Measurements from ENCODE around the gene CEP41. TPM values are rescaled to one million over a fixed set of nuclear protein-coding genes. Genes with fewer than 3 reads are reported as not detected.

CEP41 gene
- total RNA-seq, 4 donors from 2014 or later, result 3.1 to 10.7 (median 7.9) TPM

DNA sequence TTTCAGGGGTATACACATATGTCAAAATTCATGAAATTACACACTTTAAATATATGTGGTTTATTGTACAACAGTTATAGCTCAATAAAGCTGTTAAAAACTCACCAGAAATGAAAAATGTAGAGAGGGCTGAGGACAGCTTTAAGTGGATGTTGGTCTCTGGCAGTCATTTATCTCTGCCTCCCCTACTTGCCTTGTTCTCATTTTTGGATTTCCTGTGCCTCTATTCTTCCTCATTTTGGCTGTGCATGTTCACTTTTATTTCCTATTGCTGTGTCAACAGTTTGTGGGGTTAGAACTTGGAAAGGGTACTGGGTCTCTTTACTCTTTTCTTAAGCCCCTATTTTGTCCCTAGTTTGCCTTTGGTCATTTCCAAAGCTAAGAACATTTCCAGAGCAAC, 32.5 kb upstream of the CEP41 start:
- no peaks in the 10 kb centered on the region for H3K27me3 ChIP-seq

DNA sequence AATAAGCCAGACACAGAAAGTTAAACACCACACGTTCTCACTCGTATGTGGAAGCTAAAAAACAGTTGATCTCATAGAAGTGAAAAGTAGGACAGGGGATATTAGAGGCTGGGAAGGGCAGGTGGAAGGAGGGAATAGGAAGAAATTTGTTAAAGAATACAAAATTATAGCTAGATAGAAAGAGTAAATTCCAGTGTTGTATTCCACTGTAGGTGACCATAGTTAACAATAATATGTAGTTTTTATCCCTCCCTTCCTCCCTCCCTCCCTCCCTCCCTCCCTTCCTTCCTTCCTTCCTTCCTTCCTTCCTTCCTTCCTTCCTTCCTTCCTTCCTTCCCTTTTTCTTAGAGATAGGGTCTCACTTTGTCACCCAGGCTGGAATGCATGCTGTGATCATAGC, 31.2 kb upstream of the CEP41 start:
- H3K4me1 ChIP-seq, result no peaks in the 10 kb centered on the region
- intact Hi-C loops (cut with DNase I), result no loop called here
- WGBS, 2 donors, result 84% methylated on average over 2 of the region's 2 CpGs
- H3K27ac ChIP-seq, result no peak overlapping the region
- TF ChIP-seq CTCF (IDR thresholded peaks at IDR 0.05), result no peak
- TF ChIP-seq POLR2A (IDR thresholded peaks at IDR 0.05), result no peak
- no peaks in the 10 kb centered on the region for H3K9me3 ChIP-seq
- H3K36me3 ChIP-seq, result no peaks in the 10 kb centered on the region
- H3K4me3 ChIP-seq (replicated peaks in 1 of 3), result no peak overlapping the region
- no peak for DNase-seq
- no peaks in the 10 kb centered on the region for H3K27me3 ChIP-seq

More for the DNA sequence above, 32.5 kb upstream of the CEP41 start:
- H3K9me3 ChIP-seq, result no peaks in the 10 kb centered on the region
- no peak overlapping the region for H3K4me3 ChIP-seq (replicated peaks in 1 of 3)
- no peaks in the 10 kb centered on the region for H3K36me3 ChIP-seq
- intact Hi-C loops (cut with DNase I), result no loop called here
- no peak overlapping the region for H3K27ac ChIP-seq
- DNase-seq, result no peak
- H3K4me1 ChIP-seq, result no peaks in the 10 kb centered on the region
- TF ChIP-seq CTCF (IDR thresholded peaks at IDR 0.05), result no peak
- TF ChIP-seq POLR2A (IDR thresholded peaks at IDR 0.05), result no peak

DNA sequence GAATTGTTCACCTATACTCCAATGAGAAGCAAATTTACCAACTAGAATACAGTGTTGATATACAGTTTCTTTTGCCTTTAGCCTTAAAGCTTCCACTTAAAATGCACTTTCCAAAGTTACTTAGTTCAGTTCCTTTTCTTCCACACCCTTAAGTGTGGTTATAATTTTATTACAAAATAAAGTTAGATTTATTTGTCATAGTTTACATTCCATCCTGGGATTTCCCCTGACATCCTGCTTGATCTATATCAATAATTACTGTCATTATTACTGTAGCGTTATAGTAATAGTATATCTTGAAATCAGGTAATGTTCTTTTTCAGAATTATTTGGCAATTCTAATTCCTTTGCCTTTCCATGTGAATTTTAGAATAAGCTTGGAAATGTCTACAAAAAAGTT, 27.8 kb upstream of the CEP41 start:
- no peak for DNase-seq
- Histone ChIP-seq H3K4me1 (no peaks in the 10 kb centered on the region), H3K27ac (no peak overlapping the region), H3K4me3 (replicated peaks in 1 of 3) (no peak overlapping the region), H3K9me3 (no peaks in the 10 kb centered on the region), H3K27me3 (no peaks in the 10 kb centered on the region), H3K36me3 (no peaks in the 10 kb centered on the region)
- intact Hi-C loops (cut with DNase I), result no loop called here
- 95 to 98% methylated on average over 1 of the region's 1 CpG for WGBS, 2 donors
- TF ChIP-seq CTCF (IDR thresholded peaks at IDR 0.05) (no peak), POLR2A (IDR thresholded peaks at IDR 0.05) (no peak)

- no peaks in the 10 kb centered on the region for H3K9me3 ChIP-seq
- H3K4me3 ChIP-seq (replicated peaks in 1 of 3), result no peak overlapping the region
- H3K4me1 ChIP-seq, result no peaks in the 10 kb centered on the region
- DNase-seq, result no peak
- TF ChIP-seq CTCF (IDR thresholded peaks at IDR 0.05), result no peak
- TF ChIP-seq POLR2A (IDR thresholded peaks at IDR 0.05), result no peak
- intact Hi-C loops (cut with DNase I), result no loop called here
- H3K27me3 ChIP-seq, result no peaks in the 10 kb centered on the region
- no peaks in the 10 kb centered on the region for H3K36me3 ChIP-seq
- no peak overlapping the region for H3K27ac ChIP-seq
- 72 to 81% methylated on average over 4 of the region's 4 CpGs for WGBS, 2 donors
These were observed 23.0 kb upstream of the CEP41 start for GRCh38 chr7:130463553-130464434.

GRCh38 chr7:130461272-130461671, 20.5 kb upstream of the CEP41 start:
- Histone ChIP-seq H3K27ac (no peak overlapping the region), H3K4me1 (no peaks in the 10 kb centered on the region), H3K36me3 (no peaks in the 10 kb centered on the region), H3K4me3 (replicated peaks in 1 of 3) (no peak overlapping the region), H3K27me3 (no peaks in the 10 kb centered on the region), H3K9me3 (no peaks in the 10 kb centered on the region)
- no peak for DNase-seq
- WGBS, 2 donors, result 69 to 74% methylated on average over 2 of the region's 2 CpGs
- intact Hi-C loops (cut with DNase I), result no loop called here
- TF ChIP-seq POLR2A (IDR thresholded peaks at IDR 0.05), result no peak
- no peak for TF ChIP-seq CTCF (IDR thresholded peaks at IDR 0.05)
